ENCODE data around the gene BBS10. TPM values are rescaled to one million over a fixed set of nuclear protein-coding genes. Genes with fewer than 3 reads are reported as not detected.

The BBS10 gene
- total and polyA plus RNA-seq, 9 of the 15 experiments (the other 6 are each of a cell fraction or from before 2014, with no cell fraction given) = 2.3 to 14.9 (median 5.9) TPM

DNA sequence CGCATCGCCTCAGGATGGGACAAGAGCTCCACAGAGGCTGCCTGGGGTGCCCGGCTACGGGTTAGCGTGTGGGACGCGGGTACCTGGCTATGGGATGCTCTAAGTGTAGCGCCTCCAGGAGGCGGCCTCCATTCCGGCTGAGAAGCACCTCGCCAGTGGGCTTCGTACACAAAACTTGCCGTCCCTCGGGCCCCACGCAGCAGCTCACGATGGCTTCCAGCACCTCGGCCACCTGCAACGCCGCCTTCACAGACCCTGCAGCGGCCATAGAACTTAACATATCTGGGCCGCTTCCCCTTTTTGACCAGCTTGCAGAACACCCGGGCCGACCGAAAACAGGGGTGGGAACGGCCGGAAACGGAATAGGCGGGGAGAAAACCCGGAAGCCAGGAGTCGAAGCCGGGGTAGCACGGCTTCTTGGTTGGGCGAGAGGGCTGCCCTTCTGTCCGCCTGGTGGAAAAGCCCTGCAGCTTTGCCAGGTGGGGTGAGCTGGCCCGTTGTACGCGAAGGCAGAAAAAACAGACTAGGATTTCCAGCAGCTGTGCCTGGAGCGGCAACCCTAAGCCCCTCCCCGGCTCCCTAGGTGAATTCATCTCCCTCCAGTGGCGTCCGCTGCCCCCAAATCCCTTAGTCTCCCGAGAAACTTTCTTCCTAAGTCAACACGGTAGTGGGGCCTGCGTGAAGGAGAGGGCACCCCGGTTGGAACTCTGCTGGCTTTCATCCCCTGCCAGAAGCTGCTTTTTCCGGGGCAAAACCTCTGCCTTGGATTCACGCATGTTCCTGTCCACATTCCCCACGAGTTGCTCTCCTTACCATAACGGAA lies at the start of gene BBS10 (continued):
- peak; percentile 75 for TF ChIP-seq MYC (IDR thresholded peaks at IDR 0.05; ENCODE audit: low read depth, low read length)
- TF ChIP-seq MYC (CRISPR knock-in tag; IDR thresholded peaks at IDR 0.05; ENCODE audit: borderline replicate concordance, low read depth) = no peak; the same call in 1 of the 2 replicates
- TF ChIP-seq, protein P1, sequence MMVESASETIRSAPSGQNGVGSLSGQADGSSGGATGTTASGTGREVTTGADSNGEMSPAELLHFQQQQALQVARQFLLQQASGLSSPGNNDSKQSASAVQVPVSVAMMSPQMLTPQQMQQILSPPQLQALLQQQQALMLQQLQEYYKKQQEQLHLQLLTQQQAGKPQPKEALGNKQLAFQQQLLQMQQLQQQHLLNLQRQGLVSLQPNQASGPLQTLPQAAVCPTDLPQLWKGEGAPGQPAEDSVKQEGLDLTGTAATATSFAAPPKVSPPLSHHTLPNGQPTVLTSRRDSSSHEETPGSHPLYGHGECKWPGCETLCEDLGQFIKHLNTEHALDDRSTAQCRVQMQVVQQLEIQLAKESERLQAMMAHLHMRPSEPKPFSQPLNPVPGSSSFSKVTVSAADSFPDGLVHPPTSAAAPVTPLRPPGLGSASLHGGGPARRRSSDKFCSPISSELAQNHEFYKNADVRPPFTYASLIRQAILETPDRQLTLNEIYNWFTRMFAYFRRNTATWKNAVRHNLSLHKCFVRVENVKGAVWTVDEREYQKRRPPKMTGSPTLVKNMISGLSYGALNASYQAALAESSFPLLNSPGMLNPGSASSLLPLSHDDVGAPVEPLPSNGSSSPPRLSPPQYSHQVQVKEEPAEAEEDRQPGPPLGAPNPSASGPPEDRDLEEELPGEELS (CRISPR knock-in tag; IDR thresholded peaks at IDR 0.05; ENCODE audit: borderline replicate concordance) = 0 out of 2 replicates have a peak, but pooled peaks have one; percentile 33
- no peak for TF ChIP-seq PHF21A (IDR thresholded peaks at IDR 0.05; ENCODE audit: borderline replicate concordance, low read depth)
- TF ChIP-seq, protein P2, sequence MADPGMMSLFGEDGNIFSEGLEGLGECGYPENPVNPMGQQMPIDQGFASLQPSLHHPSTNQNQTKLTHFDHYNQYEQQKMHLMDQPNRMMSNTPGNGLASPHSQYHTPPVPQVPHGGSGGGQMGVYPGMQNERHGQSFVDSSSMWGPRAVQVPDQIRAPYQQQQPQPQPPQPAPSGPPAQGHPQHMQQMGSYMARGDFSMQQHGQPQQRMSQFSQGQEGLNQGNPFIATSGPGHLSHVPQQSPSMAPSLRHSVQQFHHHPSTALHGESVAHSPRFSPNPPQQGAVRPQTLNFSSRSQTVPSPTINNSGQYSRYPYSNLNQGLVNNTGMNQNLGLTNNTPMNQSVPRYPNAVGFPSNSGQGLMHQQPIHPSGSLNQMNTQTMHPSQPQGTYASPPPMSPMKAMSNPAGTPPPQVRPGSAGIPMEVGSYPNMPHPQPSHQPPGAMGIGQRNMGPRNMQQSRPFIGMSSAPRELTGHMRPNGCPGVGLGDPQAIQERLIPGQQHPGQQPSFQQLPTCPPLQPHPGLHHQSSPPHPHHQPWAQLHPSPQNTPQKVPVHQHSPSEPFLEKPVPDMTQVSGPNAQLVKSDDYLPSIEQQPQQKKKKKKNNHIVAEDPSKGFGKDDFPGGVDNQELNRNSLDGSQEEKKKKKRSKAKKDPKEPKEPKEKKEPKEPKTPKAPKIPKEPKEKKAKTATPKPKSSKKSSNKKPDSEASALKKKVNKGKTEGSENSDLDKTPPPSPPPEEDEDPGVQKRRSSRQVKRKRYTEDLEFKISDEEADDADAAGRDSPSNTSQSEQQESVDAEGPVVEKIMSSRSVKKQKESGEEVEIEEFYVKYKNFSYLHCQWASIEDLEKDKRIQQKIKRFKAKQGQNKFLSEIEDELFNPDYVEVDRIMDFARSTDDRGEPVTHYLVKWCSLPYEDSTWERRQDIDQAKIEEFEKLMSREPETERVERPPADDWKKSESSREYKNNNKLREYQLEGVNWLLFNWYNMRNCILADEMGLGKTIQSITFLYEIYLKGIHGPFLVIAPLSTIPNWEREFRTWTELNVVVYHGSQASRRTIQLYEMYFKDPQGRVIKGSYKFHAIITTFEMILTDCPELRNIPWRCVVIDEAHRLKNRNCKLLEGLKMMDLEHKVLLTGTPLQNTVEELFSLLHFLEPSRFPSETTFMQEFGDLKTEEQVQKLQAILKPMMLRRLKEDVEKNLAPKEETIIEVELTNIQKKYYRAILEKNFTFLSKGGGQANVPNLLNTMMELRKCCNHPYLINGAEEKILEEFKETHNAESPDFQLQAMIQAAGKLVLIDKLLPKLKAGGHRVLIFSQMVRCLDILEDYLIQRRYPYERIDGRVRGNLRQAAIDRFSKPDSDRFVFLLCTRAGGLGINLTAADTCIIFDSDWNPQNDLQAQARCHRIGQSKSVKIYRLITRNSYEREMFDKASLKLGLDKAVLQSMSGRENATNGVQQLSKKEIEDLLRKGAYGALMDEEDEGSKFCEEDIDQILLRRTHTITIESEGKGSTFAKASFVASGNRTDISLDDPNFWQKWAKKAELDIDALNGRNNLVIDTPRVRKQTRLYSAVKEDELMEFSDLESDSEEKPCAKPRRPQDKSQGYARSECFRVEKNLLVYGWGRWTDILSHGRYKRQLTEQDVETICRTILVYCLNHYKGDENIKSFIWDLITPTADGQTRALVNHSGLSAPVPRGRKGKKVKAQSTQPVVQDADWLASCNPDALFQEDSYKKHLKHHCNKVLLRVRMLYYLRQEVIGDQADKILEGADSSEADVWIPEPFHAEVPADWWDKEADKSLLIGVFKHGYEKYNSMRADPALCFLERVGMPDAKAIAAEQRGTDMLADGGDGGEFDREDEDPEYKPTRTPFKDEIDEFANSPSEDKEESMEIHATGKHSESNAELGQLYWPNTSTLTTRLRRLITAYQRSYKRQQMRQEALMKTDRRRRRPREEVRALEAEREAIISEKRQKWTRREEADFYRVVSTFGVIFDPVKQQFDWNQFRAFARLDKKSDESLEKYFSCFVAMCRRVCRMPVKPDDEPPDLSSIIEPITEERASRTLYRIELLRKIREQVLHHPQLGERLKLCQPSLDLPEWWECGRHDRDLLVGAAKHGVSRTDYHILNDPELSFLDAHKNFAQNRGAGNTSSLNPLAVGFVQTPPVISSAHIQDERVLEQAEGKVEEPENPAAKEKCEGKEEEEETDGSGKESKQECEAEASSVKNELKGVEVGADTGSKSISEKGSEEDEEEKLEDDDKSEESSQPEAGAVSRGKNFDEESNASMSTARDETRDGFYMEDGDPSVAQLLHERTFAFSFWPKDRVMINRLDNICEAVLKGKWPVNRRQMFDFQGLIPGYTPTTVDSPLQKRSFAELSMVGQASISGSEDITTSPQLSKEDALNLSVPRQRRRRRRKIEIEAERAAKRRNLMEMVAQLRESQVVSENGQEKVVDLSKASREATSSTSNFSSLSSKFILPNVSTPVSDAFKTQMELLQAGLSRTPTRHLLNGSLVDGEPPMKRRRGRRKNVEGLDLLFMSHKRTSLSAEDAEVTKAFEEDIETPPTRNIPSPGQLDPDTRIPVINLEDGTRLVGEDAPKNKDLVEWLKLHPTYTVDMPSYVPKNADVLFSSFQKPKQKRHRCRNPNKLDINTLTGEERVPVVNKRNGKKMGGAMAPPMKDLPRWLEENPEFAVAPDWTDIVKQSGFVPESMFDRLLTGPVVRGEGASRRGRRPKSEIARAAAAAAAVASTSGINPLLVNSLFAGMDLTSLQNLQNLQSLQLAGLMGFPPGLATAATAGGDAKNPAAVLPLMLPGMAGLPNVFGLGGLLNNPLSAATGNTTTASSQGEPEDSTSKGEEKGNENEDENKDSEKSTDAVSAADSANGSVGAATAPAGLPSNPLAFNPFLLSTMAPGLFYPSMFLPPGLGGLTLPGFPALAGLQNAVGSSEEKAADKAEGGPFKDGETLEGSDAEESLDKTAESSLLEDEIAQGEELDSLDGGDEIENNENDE (IDR thresholded peaks at IDR 0.05; ENCODE audit: low read depth, low read length) = no peak
- no peak for TF ChIP-seq FOXJ2 (tag; IDR thresholded peaks at IDR 0.05)
- TF ChIP-seq, protein P3, sequence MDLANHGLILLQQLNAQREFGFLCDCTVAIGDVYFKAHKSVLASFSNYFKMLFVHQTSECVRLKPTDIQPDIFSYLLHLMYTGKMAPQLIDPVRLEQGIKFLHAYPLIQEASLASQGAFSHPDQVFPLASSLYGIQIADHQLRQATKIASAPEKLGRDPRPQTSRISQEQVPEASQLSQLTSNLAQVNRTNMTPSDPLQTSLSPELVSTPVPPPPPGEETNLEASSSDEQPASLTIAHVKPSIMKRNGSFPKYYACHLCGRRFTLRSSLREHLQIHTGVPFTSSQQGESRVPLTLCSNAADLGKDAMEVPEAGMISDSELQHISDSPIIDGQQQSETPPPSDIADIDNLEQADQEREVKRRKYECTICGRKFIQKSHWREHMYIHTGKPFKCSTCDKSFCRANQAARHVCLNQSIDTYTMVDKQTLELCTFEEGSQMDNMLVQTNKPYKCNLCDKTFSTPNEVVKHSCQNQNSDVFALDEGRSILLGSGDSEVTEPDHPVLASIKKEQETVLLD (IDR thresholded peaks at IDR 0.05) = no peak
- no peak for TF ChIP-seq LARP7 (IDR thresholded peaks at IDR 0.05)
- TF ChIP-seq, protein P4, sequence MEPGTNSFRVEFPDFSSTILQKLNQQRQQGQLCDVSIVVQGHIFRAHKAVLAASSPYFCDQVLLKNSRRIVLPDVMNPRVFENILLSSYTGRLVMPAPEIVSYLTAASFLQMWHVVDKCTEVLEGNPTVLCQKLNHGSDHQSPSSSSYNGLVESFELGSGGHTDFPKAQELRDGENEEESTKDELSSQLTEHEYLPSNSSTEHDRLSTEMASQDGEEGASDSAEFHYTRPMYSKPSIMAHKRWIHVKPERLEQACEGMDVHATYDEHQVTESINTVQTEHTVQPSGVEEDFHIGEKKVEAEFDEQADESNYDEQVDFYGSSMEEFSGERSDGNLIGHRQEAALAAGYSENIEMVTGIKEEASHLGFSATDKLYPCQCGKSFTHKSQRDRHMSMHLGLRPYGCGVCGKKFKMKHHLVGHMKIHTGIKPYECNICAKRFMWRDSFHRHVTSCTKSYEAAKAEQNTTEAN (CRISPR knock-in tag; IDR thresholded peaks at IDR 0.05) = no peak
